WTC11 (cell line): ENCODE measurements around the gene CLDN7.

Source experiments
- ATF1 ChIP-seq: sonication (generic); formaldehyde crosslinking; IDR thresholded peaks from 2 replicates; pipeline ENCODE4 v1.8.1; 2023; ENCODE audit warnings: mild to moderate bottlenecking, moderate library complexity, missing genetic modification reagents
- E2F4 ChIP-seq: sonication (generic); formaldehyde crosslinking; IDR thresholded peaks from 2 replicates; pipeline ENCODE4 v1.8.1; 2022; ENCODE audit warnings: low read depth, mild to moderate bottlenecking, moderate library complexity, missing genetic modification reagents, borderline replicate concordance
- JUN ChIP-seq: sonication (generic); formaldehyde crosslinking; IDR thresholded peaks from 2 replicates; pipeline ENCODE4 v1.8.0; 2023; ENCODE audit warnings: mild to moderate bottlenecking, missing genetic modification reagents
- RELA ChIP-seq: sonication (generic); formaldehyde crosslinking; IDR thresholded peaks from 2 replicates; pipeline ENCODE4 v1.8.1; 2022; ENCODE audit warnings: missing genetic modification reagents, mild to moderate bottlenecking, borderline replicate concordance
- ZBTB21 ChIP-seq: sonication (generic); formaldehyde crosslinking; IDR thresholded peaks from 2 replicates; pipeline ENCODE4 v1.8.1; 2023; ENCODE audit warnings: mild to moderate bottlenecking, missing genetic modification reagents, borderline replicate concordance
- ZNF138 ChIP-seq: sonication (generic); formaldehyde crosslinking; conservative IDR thresholded peaks from 2 replicates; pipeline ENCODE4 v1.8.1; 2022; ENCODE audit warnings: mild to moderate bottlenecking, moderate library complexity, missing genetic modification reagents
- TF ChIP-seq, protein P1 (sequence below): fragments of 200-600 bp; IDR thresholded peaks from 2 replicates; pipeline ENCODE4 v1.8.0; 2022; ENCODE audit warnings: antibody characterized with exemption
- TF ChIP-seq, protein P2 (sequence below): sonication (generic); formaldehyde crosslinking; IDR thresholded peaks from 2 replicates; pipeline ENCODE4 v1.8.0; 2022; ENCODE audit warnings: mild to moderate bottlenecking, missing genetic modification reagents

- TF ChIP-seq, protein P1, sequence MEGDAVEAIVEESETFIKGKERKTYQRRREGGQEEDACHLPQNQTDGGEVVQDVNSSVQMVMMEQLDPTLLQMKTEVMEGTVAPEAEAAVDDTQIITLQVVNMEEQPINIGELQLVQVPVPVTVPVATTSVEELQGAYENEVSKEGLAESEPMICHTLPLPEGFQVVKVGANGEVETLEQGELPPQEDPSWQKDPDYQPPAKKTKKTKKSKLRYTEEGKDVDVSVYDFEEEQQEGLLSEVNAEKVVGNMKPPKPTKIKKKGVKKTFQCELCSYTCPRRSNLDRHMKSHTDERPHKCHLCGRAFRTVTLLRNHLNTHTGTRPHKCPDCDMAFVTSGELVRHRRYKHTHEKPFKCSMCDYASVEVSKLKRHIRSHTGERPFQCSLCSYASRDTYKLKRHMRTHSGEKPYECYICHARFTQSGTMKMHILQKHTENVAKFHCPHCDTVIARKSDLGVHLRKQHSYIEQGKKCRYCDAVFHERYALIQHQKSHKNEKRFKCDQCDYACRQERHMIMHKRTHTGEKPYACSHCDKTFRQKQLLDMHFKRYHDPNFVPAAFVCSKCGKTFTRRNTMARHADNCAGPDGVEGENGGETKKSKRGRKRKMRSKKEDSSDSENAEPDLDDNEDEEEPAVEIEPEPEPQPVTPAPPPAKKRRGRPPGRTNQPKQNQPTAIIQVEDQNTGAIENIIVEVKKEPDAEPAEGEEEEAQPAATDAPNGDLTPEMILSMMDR = no peak
- TF ChIP-seq RELA (no peak), ZBTB21 (CRISPR knock-in tag) (no peak), ZNF138 (no peak), ATF1 (CRISPR knock-in tag) (no peak), E2F4 (CRISPR knock-in tag) (no peak), JUN (CRISPR knock-in tag) (no peak)
- TF ChIP-seq, protein P2, sequence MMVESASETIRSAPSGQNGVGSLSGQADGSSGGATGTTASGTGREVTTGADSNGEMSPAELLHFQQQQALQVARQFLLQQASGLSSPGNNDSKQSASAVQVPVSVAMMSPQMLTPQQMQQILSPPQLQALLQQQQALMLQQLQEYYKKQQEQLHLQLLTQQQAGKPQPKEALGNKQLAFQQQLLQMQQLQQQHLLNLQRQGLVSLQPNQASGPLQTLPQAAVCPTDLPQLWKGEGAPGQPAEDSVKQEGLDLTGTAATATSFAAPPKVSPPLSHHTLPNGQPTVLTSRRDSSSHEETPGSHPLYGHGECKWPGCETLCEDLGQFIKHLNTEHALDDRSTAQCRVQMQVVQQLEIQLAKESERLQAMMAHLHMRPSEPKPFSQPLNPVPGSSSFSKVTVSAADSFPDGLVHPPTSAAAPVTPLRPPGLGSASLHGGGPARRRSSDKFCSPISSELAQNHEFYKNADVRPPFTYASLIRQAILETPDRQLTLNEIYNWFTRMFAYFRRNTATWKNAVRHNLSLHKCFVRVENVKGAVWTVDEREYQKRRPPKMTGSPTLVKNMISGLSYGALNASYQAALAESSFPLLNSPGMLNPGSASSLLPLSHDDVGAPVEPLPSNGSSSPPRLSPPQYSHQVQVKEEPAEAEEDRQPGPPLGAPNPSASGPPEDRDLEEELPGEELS (CRISPR knock-in tag) = no peak
These were observed 21.1 kb downstream of the CLDN7 start for GRCh38 chr17:7241090-7241733.
